ENCODE measurements around the gene ZFHX3.

- TF ChIP-seq FOXA1 (IDR thresholded peaks at IDR 0.05) (no peak), TAF1 (conservative IDR thresholded peaks at IDR 0.05) (no peak)
Observed at GRCh38 chr16:72909196-72909595, 138.7 kb downstream of the ZFHX3 start.

Data from liver (tissue), 2 donors.